GM21360 (cell line): ENCODE data around the gene CCDC148.
"Not testable (repeated sequence)": the region's sequence is repeated elsewhere in the genome, so short reads cannot be mapped to it uniquely, and the experiment has no call there.

Source experiments
- ATAC-seq: cut with Tn5 transposase; IDR thresholded peaks from one replicate; pipeline ENCODE4 v1.9.1; 2021; ENCODE audit warnings: mild to moderate bottlenecking, moderate library complexity; ENCODE audit not compliant: unreplicated experiment

Gene CCDC148

DNA sequence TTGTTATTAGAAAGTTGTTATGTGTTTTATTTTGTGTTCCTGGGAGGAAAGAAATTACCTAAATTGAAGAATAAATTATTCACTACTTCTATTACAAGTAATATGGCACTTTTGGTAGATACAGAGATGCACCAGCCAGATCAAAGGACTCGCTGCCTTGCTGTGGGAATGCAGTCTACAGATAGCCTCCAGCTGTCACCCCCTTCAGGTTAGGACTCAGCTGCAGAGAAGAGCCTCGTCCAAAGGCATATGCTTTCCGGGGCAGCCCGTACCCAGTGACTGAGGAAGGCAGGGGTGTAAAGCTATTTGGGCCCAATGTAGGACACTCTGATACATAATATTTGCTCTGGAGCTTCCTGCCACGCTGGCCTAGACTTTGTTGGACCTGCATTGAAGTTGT lies 90.2 kb downstream of the CCDC148 start:
- ATAC-seq, result no peak

DNA sequence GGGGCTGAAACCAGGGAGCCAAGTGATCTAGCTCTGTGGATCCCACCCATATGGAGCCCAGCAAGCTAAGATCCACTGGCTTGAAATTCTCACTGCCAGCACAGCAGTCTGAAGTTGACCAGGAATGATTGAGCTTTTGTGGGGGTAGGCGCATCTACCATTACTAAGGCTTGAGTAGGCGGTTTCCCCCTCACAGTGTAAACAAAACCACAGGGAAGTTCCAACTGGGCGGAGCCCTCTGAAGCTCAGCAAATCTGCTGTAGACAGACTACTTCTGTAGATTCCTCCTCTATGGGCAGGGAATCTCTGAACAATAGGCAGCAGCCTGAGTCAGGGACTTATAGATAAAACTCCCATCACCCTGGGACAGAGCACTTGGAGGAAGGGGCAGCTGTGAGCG lies 96.7 kb downstream of the CCDC148 start:
- peak; percentile 82 for ATAC-seq

- no peak for ATAC-seq
These were observed 98.9 kb downstream of the CCDC148 start for GRCh38 chr2:158357699-158358098.

- ATAC-seq, result no peak
These were observed 99.4 kb downstream of the CCDC148 start for GRCh38 chr2:158357122-158357521.

DNA sequence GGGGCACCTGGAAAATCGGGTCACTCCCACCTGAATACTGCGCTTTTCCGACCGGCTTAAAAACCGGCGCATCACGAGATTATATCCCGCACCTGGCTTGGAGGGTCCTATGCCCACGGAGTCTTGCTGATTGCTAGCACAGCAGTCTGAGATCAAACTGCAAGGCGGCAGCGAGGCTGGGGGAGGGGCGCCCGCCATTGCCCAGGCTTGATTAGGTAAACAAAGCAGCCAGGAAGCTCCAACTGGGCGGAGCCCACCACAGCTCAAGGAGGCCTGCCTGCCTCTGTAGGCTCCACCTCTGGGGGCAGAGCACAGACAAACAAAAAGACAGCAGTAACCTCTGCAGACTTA lies 105.1 kb downstream of the CCDC148 start:
- not testable (repeated sequence) for ATAC-seq

DNA sequence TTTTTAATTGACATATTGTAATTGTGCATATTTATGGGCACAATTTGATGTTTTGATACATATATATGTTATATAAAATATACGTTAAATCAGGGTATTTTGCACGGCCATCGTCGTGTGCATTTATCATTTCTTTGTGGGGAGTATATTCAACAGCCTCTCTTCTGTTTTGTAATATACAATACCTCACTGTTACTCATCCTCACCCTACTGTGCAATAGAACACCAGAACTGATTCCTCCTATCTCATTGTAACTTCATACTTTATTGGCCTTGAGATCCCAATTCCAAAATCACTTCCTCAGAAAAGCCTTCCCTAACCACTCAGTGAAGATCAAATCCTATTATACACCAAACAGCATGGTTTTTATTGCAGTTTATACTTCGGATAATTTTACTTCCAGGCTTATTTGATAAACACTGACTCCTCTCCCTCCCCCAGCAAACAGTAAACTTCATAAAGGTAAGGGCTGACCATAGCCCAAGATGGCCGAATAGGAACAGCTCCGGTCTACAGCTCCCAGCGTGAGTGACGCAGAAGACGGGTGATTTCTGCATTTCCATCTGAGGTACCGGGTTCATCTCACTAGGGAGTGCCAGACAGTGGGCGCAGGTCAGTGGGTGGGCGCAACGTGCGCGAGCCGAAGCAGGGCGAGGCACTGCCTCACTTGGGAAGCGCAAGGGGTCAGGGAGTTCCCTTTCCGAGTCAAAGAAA lies 105.6 kb downstream of the CCDC148 start:
- not testable (repeated sequence) for ATAC-seq

DNA sequence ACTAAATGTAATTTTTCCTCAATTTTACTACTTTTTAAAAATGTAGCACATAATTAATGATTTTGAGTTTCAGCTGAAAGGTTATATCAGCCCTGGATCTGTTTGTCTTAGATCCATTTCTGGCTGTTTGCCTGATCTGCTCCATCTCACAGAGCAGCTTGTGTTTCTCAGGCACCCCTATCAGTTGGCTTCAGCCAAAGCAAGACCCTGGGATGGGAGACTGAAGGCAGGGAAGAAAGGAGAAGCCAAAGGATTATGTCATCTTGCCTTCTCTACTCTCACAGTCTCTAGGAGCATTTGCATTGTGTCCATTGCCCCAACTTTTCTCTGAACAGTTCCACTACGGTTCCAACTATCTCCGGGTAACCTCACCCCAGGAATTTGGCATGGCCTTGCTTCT lies 110.5 kb downstream of the CCDC148 start:
- no peak for ATAC-seq

- ATAC-seq, result no peak
These were observed 117.0 kb downstream of the CCDC148 start for GRCh38 chr2:158339513-158339912.

GRCh38 chr2:158337018-158337417 lies 119.5 kb downstream of the CCDC148 start:
- no peak for ATAC-seq

- ATAC-seq, result not testable (repeated sequence)
These were observed 124.8 kb downstream of the CCDC148 start for GRCh38 chr2:158331799-158332198.

DNA sequence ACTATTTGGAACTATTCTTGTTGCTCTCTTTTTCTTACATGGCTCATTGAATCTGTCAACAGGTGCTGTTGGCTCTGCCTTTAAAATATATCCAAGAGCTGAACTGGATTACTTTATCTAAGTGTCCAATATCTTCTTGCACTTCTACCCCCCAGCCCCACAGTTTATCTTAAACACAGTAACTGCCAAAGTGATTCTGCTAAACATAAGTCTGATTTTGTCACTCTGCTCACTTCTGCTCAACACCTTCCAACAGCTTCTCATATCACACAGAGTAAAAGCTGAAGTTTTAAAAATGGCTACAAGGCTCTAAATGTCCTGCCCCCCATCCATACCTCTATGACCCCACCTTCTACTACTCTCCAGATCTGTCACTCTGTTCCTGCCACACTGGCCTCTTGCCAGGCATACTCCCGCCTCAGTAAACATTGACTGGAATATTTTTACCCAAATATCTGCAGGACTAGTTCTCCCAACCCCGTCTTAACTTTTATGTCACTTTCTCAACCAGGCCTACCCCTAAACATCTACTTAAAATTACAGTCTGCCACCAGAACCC lies 130.7 kb downstream of the CCDC148 start:
- ATAC-seq, result no peak

DNA sequence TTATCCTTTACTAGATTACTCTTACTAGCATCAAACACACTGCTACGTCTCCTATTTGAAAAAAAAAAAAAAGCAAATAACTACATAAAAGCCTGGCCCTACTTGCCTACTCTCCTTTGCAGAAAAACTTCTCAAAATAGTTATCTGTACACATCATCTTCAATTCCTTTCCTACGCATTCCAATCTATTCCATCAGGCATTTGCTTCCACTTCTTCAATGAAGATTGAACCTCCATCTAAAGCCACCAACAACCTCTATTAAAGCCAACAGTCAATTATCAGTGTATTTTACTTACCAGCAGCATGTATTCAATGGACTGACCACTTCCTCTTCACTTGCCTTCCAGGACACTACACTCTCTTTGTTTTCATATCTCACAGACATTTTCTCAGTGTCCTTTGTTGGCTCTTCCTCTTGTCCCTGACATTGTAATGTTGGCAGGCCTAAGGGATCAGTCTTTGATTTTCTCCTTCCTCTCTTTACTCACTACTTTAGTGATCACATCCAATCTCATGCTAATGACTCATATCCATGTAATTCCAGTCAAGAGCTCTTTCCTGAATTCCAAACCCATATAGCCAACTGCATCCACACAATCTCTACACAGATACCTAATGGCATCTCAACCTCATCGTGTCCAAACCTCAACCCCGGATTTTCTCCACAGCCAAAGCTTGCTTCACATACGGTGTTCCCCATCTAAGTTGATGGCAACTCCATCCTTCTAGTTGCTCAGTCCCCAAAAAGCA lies 131.3 kb downstream of the CCDC148 start:
- ATAC-seq, result no peak

DNA sequence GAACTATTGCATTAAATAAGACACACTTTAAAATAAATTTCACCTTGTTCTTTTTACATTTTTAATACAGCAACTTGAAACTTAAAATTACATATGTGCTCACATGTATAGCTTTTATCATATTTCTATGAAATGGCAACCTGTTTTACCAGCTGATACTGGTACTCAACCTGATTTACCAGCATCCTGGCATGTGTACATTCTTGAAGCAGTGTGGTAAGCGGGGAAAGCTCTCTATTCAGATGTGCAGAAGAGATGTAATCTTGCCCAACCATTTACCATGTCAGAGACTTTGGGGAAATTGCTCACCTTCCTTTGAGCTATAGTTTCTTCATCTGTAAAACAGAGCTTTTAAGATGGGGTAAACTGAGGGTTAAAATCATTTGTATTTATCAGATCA lies 133.2 kb downstream of the CCDC148 start:
- no peak for ATAC-seq

GRCh38 chr2:158321264-158321663 lies 135.3 kb downstream of the CCDC148 start:
- ATAC-seq, result no peak

DNA sequence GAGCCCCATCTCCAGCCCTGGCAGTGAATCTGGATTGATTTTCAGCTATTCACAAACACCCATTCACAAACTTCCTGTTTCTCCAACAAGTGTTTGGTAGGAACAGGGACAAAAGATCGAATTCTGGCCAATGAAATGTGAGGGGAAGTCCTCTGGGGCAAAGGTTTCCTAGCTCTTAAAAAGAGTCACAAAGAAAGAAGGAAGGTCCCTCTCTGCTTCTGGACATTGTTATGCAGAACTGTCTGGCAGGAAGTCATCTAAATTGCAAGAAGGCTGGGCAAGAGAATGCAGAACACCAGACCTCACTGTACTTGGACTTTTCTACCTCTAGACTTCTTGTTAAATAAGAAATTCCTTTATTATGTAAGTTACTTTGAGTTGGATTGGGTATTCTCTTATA lies 137.3 kb downstream of the CCDC148 start:
- ATAC-seq, result no peak

GRCh38 chr2:158317642-158318041 lies 138.9 kb downstream of the CCDC148 start:
- no peak for ATAC-seq

GRCh38 chr2:158315803-158316414 lies 140.6 kb downstream of the CCDC148 start:
- no peak for ATAC-seq

- no peak for ATAC-seq
These were observed 141.6 kb downstream of the CCDC148 start for GRCh38 chr2:158315000-158315399.

GRCh38 chr2:158313734-158314133 lies 142.8 kb downstream of the CCDC148 start:
- ATAC-seq, result no peak

GRCh38 chr2:158312981-158313380 lies 143.6 kb downstream of the CCDC148 start:
- ATAC-seq, result no peak

DNA sequence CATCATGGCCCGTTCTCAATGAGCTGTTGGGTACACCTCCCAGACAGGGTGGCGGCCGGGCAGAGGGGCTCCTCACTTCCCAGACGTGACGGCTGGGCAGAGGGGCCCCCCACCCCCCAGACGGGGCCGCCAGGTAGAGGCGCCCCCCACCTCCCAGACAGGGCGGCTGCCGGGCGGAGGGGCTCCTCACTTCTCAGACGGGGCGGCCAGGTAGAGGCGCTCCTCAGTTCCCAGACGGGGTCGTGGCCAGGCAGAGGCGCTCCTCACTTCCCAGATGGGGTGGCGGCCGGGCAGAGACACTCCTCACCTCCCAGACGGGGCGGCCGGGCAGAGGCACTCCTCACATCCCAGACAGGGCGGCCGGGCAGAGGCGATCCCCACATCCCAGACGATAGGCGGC lies 146.1 kb downstream of the CCDC148 start:
- ATAC-seq, result not testable (repeated sequence)

DNA sequence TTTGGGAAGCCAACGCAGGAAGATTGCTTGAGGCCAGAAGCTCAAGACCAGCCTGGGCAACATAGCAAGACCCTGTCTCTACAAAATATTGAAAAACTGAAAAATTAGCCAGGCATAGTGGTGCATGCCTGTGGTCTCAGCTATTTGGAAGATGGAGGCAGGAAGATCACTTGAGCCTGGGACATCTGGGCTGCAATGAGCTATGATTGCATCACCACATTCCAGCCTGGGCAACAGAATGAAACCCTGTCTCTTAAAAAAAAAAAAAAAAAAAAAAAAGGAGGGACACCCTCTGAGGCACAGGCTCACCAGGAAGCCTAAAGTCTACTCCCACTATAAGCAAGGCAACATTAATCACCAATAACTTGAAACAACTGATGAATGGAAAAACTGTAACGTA lies 151.1 kb downstream of the CCDC148 start:
- ATAC-seq, result no peak
